Esophagus squamous epithelium (tissue), 5 donors: ENCODE measurements around the gene SLC28A1. TPM values are rescaled to one million over a fixed set of nuclear protein-coding genes. Genes with fewer than 3 reads are reported as not detected.
"Not testable (repeated sequence)": the region's sequence is repeated elsewhere in the genome, so short reads cannot be mapped to it uniquely, and the experiment has no call there.

Experiments used
- DNase-seq: peaks from one replicate; lab custom pipeline; 2025; lab: John Stamatoyannopoulos, UW
- H3K27ac ChIP-seq, 4 donors: fragments of 200-600 bp; sonication (generic); one replicate each; pipeline ENCODE4 v1.5.1; 2016 to 2019; ENCODE audit warnings: mild to moderate bottlenecking in 1 of 4
- H3K27me3 ChIP-seq, 4 donors: fragments of 200-600 bp; sonication (generic); 1 replicate in 3 of 4; 2 replicates in 1 of 4; pipeline versions ENCODE4 v1.5.1 to v1.6.0; 2017 to 2021; ENCODE audit warnings: antibody characterized with exemption in 1 of 4
- H3K36me3 ChIP-seq, 3 donors: fragments of 200-600 bp; sonication (generic); one replicate each; pipeline ENCODE4 v1.5.1; 2016 to 2019
- H3K4me1 ChIP-seq, 3 donors: fragments of 200-600 bp; sonication (generic); one replicate each; pipeline ENCODE4 v1.5.1; 2017 to 2019
- H3K4me3 ChIP-seq, 4 donors: fragments of 200-600 bp; sonication (generic); 1 replicate in 3 of 4; 2 replicates in 1 of 4; pipeline ENCODE4 v1.5.1; 2016 to 2019; ENCODE audit warnings: mild to moderate bottlenecking in 2 of 4, moderate library complexity in 1 of 4
- H3K9me3 ChIP-seq, 3 donors: fragments of 200-600 bp; sonication (generic); one replicate each; pipeline ENCODE4 v1.5.1; 2016 to 2019
- CTCF ChIP-seq, 6 experiments: fragments of 450-650 bp in 4 of 6; fragments of 200-600 bp in 2 of 6; sonication (generic) in 2 of 6; IDR thresholded peaks; one replicate each; pipeline ENCODE4 v1.5.1; 2016 to 2019; ENCODE audit warnings: antibody characterized with exemption in 6 of 6, mild to moderate bottlenecking in 4 of 6, moderate library complexity in 4 of 6
- POLR2A ChIP-seq, 4 donors: fragments of 450-650 bp; IDR thresholded peaks; one replicate each; pipeline ENCODE4 v1.6.1; 2017; ENCODE audit warnings: antibody characterized with exemption in 4 of 4, mild to moderate bottlenecking in 4 of 4, moderate library complexity in 3 of 4
- WGBS, 2 donors: methylation state at CpG; one replicate each; pipeline ENCODE4 v1.1.5; 2018; 5-methylcytosine and 5-hydroxymethylcytosine counted together
- intact Hi-C: fragments of 100-400 bp; cut with DNase I; formaldehyde crosslinking; loops from one replicate; pipeline ENCODE4 v1.15.0; 2022
- total RNA-seq, 4 donors: library from RNA; depleted of rRNA; stranded (reverse); fragments of >200 nt; gene quantifications; one replicate each; pipeline ENCODE4 v1.1.0, GENCODE V29; 2016
- donor health status: DM: yes; HTN: yes; CAD: no.

Gene SLC28A1
- total RNA-seq, 4 donors from 2014 or later, result not detected

DNA sequence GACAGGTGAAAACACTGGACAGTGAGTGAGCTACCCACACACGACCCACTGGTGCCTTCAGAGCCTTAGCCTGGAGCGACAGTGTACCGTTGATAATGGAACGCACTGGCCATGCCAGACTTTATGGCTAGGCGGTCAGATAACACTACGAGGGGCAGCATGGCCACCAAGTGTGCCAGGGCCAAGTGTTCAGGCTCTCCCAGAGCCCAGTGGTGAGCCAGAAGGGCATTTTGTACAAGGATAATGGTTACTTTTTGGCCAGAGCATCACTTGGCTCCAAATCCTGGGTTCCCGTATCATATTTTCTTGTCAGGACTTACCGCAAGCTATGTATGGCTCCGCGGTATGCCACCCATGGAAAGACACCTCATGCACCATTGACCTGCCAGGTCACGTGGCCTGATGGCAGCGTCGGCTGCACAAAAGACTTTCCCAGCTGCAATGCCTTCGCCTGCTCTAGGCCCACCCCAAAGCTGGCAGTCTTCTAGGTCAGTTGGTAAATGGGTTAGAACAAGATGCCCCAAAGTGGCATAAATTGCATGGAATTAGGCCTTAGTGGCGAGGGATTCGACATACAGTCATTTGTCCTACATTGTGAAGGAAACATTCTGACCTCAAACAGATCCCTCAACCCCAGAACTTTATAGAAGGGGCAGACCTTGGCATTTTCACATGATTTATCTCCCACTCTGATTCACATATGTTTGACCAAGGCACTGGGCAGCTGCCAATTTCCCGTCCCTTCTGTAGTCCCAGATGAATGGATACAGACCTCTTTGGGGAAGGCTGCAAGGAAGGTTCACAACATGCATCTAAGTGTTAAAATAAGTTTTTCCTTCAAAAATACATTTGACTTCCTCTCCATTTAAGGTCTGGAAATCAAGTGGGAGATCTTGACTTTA lies 12.2 kb upstream of the SLC28A1 start:
- no peaks in the 10 kb centered on the region for H3K9me3 ChIP-seq
- H3K4me3 ChIP-seq, result no peak overlapping the region
- no peaks in the 10 kb centered on the region for H3K36me3 ChIP-seq
- no peaks in the 10 kb centered on the region for H3K27me3 ChIP-seq
- H3K27ac ChIP-seq, result no peak overlapping the region
- TF ChIP-seq POLR2A (IDR thresholded peaks at IDR 0.05) (no peak), CTCF (IDR thresholded peaks at IDR 0.05) (no peak)
- H3K4me1 ChIP-seq, result no peaks in the 10 kb centered on the region
- 83 to 92% methylated on average over 17 of the region's 17 CpGs for WGBS, 2 donors
- intact Hi-C loops, result no loop called here
- DNase-seq, result no peak

- DNase-seq, result no peak
- peaks cover 0 to 9% (median 0%) of the 10 kb centered on the region in 3 donors for H3K4me1 ChIP-seq
- H3K4me3 ChIP-seq, result no peak overlapping the region
- H3K27me3 ChIP-seq, result no peaks in the 10 kb centered on the region
- WGBS, 2 donors, result 44 to 61% methylated on average over 6 to 7 of the region's 7 CpGs
- intact Hi-C loops, result no loop called here
- H3K9me3 ChIP-seq, result no peaks in the 10 kb centered on the region
- no peaks in the 10 kb centered on the region for H3K36me3 ChIP-seq
- TF ChIP-seq CTCF (IDR thresholded peaks at IDR 0.05) (no peak), POLR2A (IDR thresholded peaks at IDR 0.05) (no peak)
- H3K27ac ChIP-seq, result no peak overlapping the region
Observed at GRCh38 chr15:84873997-84874396, 10.5 kb upstream of the SLC28A1 start.

GRCh38 chr15:84874981-84875699 lies 9.3 kb upstream of the SLC28A1 start:
- 85 to 87% methylated on average over 5 of the region's 5 CpGs for WGBS, 2 donors
- no peaks in the 10 kb centered on the region for H3K27me3 ChIP-seq
- H3K9me3 ChIP-seq, result no peaks in the 10 kb centered on the region
- no peak for DNase-seq
- H3K4me1 ChIP-seq, result peaks cover 0 to 9% (median 0%) of the 10 kb centered on the region in 3 donors
- H3K36me3 ChIP-seq, result no peaks in the 10 kb centered on the region
- intact Hi-C loops, result no loop called here
- no peak overlapping the region for H3K4me3 ChIP-seq
- H3K27ac ChIP-seq, result no peak overlapping the region
- TF ChIP-seq CTCF (IDR thresholded peaks at IDR 0.05) (no peak), POLR2A (IDR thresholded peaks at IDR 0.05) (no peak)

DNA sequence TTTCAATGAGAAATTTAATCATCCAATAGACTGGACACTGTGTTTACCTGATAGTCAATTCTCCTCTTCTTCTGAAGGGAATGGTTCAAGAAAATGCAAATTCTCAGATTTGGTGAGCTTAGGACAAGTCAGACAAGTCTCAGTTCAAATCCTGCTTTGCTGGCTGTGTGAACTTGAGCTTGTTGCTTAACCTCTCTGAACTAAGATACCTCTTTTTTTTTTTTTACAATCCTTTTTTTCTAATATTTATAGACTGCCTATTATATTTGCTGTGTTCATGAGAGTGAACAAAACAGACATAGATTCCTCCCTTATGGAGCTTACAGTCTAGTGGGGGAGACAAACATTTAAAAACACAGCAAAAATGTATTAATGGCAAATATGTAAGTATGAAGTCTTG lies 8.2 kb upstream of the SLC28A1 start:
- Histone ChIP-seq H3K9me3 (no peaks in the 10 kb centered on the region), H3K27me3 (peaks cover 0 to 3% (median 0%) of the 10 kb centered on the region in 4 donors), H3K36me3 (no peaks in the 10 kb centered on the region), H3K4me3 (no peak overlapping the region), H3K27ac (no peak overlapping the region), H3K4me1 (peaks cover 0 to 9% (median 0%) of the 10 kb centered on the region in 3 donors)
- TF ChIP-seq POLR2A (IDR thresholded peaks at IDR 0.05) (no peak), CTCF (IDR thresholded peaks at IDR 0.05) (no peak)
- intact Hi-C loops, result no loop called here
- DNase-seq, result no peak

DNA sequence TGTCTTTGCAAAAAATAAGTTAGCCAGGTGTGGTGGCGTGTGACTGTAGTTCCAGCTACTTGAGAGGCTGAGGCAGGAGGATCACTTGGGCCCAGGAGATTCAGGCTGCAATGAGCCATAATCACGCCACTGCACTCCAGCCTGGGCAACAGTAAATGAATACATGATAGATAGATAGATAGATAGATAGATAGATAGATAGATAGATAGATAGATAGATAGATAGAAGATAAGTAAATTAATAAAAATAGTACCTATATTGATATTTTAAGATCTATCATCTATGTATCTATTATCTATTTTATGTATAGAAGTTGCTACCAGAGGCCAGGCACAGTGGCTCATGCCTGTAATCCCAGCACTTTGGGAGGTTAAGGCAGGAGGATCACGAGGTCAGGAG lies 6.8 kb upstream of the SLC28A1 start:
- DNase-seq, intact Hi-C loops, H3K9me3 ChIP-seq, H3K27ac ChIP-seq, H3K36me3 ChIP-seq, H3K27me3 ChIP-seq, H3K4me3 ChIP-seq, H3K4me1 ChIP-seq: not testable (repeated sequence)
- 81 to 86% methylated on average over 3 of the region's 3 CpGs for WGBS, 2 donors
